Left ventricle myocardium superior (tissue), 1 donor: ENCODE measurements around the gene C1QTNF6. TPM values are rescaled to one million over a fixed set of nuclear protein-coding genes. Genes with fewer than 3 reads are reported as not detected.

Experiments used
- ATAC-seq: fragments of 200-7000 bp; cut with Tn5 transposase; one replicate; pipeline ENCODE4 v1.9.1; 2020; ENCODE audit warnings: mild to moderate bottlenecking, moderate library complexity
- DNase-seq: peaks from one replicate; pipeline ENCODE4 v3.0.0-alpha.2; 2020
- intact Hi-C: fragments of 100-400 bp; cut with micrococcal nuclease; formaldehyde crosslinking; loops from one replicate; pipeline ENCODE4 v1.11.0; 2022
- total RNA-seq: library from RNA; stranded (reverse); fragmentation: NEBNext Ultra II Directional; extraction: Animal tissue kit (Norgen Biotek cat#: 25700); gene quantifications from one replicate; pipeline ENCODE4 v1.2.1, GENCODE V29; 2021
- donor health status: DM: no; HTN: yes; CAD: no; lungs with severe emphysema.

C1QTNF6 gene
- total RNA-seq, 1 donor from 2014 or later: 1.1 TPM

DNA sequence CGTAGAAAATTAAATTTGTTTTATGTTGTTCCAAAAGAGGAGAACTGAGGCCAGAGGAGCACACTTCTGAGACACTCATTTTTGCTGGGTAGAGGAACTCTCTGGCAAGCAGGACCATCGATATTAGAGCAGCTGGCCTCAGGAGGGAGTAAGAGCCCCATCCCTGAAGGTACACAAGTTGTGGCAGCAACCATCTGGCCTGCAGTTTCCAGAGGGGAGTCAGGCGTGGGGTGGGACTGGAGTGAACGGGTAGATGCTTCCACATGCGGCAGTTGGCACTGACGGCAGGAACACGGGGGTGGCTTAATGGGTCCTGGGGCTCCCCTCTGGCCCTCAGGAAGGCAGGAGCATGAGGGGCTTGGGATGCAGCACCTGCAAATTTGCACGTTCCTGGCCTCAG is 37.4 kb upstream of the C1QTNF6 start:
- intact Hi-C loops: no loop called here
- DNase-seq (no peak), ATAC-seq (no peak)

DNA sequence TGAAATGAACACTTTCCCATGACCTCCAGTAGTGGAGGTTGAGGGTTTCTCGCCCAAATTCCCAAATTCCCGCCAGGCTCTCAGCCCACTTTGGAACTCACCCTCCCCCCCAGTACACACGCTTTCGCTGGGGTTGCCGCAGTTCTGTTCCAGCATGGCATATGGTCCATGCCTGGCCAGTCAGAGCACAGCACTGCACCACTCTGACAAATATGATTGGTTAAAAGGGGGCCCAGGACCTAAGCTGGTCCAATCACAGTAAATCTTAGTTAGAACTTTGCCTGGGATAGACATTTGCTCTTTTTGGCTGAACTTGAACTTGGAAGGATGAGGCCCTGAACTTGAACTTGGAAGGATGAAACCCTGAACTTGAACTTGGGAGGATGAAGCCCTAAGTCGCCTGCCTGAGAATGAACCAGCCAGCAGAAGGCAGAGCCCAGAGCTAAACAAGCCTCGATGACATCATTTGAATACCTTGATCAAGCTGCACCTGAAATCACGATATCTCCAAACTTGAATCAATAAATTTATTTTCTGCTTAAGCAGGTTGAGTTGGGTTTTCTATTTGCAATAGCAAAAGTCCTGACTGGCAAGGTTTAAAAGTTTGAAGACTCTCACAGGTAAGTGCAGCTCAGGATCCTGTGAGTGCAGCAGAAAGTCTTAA is 36.8 kb upstream of the C1QTNF6 start:
- intact Hi-C loops: no loop called here
- DNase-seq (no peak), ATAC-seq (no peak)

DNA sequence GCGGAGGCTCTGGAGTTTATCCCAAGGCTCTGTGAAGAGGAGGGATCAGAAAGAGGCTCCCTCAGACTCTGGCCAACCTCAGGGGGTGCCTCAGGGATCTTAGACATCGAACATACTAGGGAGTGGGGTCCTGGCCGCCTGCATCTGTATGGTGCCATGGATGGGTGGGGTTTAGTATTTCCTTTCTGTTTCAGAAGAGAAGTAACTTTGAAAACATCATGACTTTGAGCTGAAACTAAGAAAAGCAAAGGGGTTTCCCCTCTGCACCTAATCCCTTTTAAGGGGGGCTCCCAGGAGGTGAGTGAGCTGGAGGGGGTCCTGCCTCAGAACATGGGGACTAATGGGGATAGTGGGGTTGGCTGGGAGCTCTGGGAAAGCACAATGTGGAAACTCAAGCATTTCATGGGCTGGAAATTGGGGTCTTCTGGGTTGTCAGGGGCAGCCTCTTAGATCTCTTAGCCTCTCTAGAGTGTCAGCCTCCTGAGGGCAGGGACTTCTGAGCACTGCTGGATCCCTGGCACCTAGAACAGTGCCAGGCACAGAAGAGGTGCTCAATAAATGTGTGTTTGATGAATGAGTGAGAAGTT is 36.0 kb upstream of the C1QTNF6 start:
- intact Hi-C loops: no loop called here
- DNase-seq (no peak), ATAC-seq (no peak)

DNA sequence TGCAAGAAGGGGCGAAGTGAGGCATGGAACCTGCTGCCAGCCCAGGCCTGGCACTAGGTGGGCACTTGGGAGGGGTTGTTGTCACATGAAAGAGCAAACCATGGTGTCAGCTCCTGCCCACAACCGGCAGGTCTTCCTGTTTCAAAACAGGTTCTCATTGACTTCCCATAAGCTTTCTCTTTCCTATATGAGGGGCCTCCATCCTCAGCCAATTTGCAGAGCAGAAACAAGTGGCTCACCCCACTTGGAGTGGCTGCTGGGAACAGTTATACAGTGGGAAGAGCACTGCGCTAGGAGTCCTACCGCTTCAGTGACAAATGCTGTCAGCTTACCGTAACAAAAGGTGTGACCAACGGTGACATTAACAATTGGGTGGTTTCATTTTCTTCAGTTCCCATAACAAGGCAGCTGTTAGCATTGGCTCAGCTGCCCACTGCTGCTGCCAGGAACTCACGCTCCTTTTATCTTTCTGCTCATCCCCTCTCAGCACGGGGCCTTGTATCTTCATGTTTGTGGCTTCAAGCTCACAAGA is 34.5 kb upstream of the C1QTNF6 start:
- ATAC-seq: no peak
- intact Hi-C loops: no loop called here

DNA sequence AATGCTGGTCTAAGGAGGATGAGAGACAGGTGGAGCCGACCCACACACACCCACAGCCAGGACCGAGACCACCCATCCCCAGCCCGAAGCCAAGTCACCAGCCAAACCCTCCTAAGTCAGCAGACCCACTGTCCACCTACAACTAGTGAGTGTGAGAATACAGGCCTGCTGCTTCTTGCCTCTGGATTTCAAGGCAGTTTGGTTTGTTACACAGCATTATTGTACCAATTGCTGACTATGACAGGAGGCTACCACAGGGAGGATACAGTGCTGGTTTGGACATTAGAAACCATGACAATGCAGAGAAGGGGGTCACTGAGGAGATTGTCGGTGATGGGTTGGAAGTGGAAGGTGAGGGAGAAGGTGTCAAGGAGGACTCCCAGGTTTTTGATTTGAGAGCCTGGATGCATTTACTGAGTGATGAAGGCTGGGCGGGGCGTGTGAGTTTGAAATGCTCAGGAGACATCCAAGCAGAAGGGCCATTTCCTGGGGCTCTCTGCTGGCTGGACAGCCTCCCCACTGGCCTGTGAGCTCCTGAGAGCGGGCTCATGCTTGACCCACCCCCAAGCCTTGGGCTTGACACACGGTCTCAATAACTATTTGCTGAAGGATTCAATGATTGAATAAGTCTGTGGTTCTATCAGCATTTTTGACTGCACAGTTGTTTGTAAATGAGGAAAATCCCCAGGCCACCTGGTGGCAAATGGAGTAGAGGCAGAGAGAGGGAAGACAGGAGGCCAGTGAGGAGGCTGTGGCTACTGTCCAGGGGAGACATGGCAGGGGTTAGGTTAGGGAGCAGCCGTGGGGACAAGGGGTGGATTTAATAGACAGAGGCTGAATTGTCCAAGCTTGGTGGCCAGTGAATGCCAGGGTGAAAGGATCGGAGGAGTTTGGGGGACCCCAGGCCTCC is 33.6 kb upstream of the C1QTNF6 start:
- DNase-seq: no peak
- ATAC-seq: no peak
- intact Hi-C loops: no loop called here

More for the DNA sequence above, 34.5 kb upstream of the C1QTNF6 start:
- DNase-seq: no peak

DNA sequence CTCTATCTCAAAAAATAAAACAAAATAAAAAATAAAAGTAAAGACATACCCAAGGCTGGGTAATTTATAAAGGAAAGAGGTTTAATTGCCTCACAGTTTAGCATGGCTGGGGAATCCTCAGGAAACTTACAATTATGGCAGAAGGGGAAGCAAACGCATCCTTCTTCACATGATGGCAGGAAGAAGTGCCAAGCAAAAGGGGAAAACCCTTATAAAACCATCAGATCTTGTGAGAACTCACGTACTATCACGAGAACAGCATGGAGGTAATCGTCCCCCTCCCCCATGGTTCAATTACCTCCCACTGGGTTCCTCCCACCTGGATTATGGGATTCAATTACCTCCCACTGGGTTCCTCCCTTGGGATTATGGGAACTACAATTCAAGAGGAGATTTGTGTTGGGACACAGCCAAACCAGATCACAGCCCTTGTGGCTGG is 32.5 kb upstream of the C1QTNF6 start:
- no peak for ATAC-seq
- no peak for DNase-seq
- intact Hi-C loops: no loop called here

DNA sequence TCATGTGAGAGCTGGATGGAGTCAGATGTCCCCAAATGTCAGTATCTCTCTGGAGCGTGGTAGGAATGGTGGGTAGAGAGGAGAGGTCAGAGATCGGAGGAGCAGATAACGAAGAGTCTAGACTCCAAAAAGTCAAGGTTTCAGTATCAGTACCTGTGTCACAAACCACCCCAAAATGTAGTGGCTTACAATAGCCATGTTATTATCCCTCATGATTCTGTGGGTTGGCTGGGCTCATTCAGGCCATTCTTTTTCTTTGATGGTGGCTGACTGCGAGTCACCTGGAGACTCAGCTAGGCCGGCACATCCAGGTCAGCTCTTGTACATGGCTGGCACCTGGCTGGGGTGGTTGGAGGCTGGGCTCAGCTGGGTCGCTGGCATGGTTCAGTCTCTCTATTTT is 31.5 kb upstream of the C1QTNF6 start:
- DNase-seq: no peak
- no peak for ATAC-seq
- intact Hi-C loops: no loop called here

DNA sequence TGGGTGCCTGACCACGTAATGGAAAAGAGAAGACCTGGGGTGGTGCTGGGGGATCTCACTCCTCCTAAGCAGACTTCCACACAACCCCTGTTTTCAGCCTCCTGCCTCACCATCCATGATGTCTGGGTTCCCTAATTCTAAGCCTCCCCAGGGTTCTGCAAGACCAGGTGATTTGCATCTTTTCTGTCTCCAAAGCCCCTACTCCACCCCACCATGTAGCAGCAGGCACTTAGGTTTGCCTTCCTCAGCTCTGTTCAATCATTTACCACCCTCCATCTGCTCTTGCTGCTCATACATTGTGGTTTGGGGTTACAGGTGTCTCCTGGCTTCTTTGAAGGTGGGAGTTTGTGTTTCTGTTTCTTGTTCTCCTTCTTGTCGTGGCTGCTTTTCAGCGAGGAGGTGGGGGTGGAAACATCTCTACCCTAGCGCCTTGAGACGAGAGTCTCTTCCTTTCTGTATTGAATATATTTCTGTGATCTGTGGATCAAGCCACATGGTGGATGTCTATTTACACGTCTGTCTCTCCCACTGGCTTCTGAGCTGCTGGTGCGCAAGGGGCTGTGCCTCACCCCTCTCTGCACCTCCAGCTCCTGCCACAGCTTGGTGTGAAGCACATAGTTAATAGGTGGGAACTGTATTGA is 30.8 kb upstream of the C1QTNF6 start:
- intact Hi-C loops: no loop called here
- no peak for DNase-seq
- no peak for ATAC-seq

DNA sequence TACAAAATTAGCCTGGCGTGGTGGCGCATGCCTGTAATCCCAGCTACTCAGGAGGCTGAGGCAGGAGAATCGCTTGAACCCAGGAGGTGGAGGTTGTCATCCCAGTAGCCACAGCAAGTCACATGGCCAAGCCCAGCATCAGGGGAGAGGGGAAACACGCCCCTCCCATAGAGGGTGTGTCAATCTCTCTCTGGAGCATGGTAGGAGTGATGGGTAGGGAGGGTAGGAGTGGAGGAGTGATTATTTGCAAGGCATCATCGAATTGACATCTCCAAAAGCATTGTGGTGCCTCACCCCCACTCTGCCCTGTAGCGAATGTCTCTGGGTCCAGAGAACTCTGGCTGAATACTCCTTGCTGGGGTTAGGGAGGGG is 30.3 kb upstream of the C1QTNF6 start:
- intact Hi-C loops: no loop called here
- DNase-seq (no peak), ATAC-seq (no peak)

DNA sequence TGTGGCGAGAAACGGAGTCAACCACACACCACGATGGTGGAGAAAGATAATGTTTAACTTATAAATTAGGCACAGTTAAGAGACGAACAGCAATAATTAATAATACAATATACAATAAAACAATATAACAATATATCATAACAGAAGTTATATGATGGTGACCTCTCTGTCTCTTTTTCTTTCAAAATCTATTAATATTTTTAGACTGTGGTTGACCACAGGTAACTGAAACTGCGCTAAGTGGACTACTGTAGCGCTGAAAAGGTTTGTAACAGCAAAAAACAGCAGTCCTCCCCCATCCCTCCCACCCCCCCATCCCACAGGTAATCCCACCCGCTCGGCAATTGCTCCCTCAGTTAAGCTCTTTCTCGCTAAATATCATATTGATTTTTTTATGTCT is 27.8 kb upstream of the C1QTNF6 start:
- no peak for ATAC-seq
- intact Hi-C loops: no loop called here
- DNase-seq: no peak

DNA sequence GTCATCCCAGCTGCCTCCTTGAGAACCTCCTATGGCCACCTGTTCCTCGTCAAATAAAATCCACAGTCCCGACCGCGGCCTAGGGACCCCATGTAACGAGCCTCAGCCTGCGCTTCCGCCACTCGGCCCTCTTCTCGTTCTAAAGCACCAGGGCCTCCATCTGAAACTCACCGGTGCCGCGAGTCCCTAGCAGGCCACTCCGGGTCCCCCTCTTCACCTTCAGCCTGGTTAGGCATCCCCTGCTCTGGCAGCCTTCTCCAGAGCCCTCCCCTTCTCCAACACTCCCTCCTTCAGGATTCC is 26.6 kb upstream of the C1QTNF6 start:
- ATAC-seq: no peak
- DNase-seq: no peak
- intact Hi-C loops: no loop called here

DNA sequence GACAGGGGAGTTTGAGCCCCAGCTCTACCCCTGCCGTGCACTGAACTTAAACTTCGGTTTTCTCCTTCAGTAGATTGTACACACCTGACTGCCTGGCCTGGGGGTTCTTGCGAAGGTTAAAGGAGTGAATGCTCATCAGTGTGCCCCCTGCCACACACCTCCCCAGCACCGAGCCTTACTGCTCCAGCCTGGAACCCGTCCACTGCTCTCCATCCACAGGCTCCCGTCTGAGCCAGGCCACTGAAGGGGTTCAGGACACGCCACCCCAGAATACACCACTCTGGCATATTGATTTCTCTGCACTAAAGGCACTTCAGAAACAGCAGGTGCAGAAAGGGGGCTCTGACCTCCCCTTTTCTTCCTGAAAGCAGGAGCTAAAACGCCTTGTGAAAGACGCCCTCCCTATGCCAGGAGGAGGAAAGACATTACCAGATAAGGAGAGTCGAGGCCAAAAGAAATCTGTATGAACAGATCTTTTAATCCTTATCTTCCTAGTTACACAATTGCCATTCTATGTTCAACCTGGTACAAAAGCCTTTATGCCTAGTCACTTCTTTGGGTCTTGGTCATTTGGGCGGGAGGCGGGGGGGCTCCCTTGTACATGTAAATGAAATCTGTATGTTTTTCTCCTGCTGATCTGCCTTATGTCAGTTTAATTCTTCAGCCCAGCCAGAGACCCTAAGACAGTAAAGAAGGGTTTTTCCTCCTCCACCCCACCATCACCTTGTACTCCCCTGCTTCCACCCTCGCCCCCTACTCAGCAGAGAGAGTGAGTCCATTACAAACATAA is 26.1 kb upstream of the C1QTNF6 start:
- DNase-seq (no peak), ATAC-seq (no peak)

DNA sequence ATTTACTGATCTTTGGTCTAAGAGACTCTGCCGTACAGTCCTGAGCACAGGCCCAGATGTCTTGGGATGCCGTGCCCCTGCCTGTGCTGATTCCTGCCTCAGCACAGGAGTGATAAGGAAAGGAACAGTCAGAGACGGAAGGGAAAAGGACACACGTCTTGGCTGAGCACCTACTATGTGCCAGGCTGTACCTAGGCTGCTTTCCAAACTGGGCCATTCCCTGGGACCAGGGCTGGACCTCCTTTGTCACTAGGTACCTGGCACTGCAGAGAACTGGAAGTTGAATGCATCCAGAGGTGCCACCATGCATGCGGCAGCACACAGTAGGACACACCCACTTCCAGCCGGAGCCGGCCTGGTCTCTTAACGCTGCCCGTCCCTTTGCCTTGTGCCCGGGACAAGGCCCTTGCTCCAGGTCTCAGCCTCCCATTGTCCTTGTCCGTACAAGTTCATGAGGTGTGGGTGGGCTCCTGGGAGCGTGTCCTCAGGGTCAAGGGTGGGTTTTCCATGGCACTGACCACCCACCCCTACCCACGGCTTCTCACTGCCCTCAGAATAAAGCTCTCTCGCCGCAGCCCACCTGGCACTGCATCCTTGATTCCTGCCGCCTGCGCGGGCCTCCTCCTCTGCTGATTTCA is 25.3 kb upstream of the C1QTNF6 start:
- intact Hi-C loops: no loop called here
- ATAC-seq (no peak), DNase-seq (no peak)

More for the DNA sequence above, 26.1 kb upstream of the C1QTNF6 start:
- intact Hi-C loops: no loop called here

DNA sequence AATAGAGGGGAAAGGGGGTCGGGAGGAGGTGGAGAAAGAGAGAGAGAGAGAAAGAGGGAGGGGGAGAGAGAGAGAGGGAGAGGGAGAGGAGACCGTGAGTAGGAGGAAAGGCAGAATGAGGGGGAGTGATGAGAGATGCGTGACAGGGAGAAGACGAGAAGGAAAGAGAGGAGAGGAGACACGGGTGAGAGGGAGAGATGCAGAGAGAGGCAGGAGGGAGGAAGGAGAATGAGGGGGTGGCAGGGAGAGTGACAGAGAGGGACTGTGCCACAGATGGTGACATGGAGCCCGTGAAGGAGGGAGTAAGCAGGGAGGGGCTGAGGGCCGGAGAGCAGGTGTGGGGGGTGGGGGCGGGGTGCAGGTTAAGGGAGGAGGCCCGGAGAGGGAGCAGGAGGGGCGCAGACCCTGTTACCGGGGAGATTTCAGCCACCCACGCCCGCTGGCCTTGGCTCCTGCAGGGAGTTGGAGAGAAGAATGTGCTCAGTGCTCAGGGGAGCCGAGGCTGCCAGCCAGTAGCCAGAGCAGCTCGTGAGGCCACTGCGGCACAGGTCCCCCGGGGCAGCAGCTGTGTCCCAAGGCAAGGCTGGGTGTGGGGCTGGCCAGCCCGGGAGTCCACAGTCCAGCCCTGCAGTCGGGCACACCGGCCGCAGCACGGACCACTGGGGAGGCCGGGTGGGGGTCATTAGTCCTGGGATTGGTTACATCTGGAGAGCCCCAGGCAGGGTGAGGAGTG is 24.3 kb upstream of the C1QTNF6 start, which contains the start of gene SSTR3:
SSTR3 (minus strand) TSS at position 304 of the 733 bp plus-strand sequence. CDS start 4,674 bp downstream, outside the sequence.
- no peak for DNase-seq
- ATAC-seq: peak; percentile 33
- intact Hi-C loops: no loop called here

DNA sequence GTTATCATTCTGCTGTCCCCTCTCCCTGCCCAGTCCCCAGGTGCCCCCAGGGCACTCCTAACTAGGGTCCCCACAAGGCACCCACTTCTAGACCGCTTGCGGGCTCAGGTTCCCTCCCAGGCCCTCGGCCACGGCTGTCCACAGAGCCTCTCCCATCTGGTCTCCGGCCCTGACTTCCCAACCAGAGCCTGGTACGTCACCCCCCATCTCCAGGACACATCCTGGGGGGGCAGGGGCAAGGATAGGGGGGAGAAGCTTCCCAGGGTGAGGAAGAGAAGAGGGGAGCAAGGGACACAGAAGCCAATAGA is 23.8 kb upstream of the C1QTNF6 start:
- intact Hi-C loops: no loop called here
- DNase-seq (no peak), ATAC-seq (no peak)

DNA sequence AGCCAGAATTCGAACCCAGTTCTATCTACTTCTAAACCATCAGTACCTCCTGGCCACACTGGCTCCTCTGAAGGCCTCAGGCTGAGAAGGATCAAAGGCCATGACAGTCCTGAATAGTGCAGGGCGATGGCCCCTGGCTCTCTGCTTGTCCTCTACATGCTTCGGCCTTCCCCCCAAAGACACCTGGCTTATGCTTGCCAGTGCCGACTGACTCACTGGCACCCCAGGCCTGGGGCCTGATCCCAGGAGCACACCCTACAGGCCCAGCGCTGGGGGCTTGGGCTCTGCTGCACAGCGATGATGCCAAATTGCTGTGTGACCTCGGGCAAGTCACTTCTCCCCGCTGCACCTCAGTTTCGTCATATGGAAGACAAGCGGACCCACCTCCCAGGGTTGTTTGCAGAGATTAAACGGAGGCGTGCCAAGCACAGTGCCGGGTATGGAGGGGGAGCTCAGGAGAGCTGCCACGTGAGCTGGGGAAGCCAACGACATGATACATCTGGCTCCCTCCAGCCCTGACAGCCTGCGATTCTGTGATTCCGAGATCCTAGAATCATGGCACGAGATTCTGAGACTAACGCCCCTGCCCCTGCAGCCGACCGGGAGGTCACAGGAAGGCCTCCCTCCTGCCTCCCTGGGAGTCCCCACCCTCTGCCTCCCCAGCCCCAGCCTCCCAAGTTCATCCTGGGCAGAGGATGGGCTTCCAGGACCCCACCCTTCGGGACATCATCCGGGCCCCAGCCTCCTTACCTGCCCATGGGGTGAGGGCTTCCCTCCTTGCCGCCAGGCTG is 23.2 kb upstream of the C1QTNF6 start:
- DNase-seq (no peak), ATAC-seq (no peak)
- intact Hi-C loops: no loop called here
